Tibial artery (tissue), 4 donors: ENCODE measurements around the gene RBL2.

Source experiments
- DNase-seq, 2 donors: peaks; one replicate each; pipeline ENCODE4 v3.0.0-alpha.2; 2019
- H3K27ac ChIP-seq, 2 donors: fragments of 200-600 bp; sonication (generic) in 1 of 2; 1 replicate in 1 of 2; 2 replicates in 1 of 2; pipeline ENCODE4 v1.5.1; 2018 to 2019; ENCODE audit warnings: mild to moderate bottlenecking in 1 of 2
- H3K27me3 ChIP-seq, 2 donors: fragments of 200-600 bp; sonication (generic) in 1 of 2; one replicate each; pipeline versions ENCODE4 v1.5.1 to v1.6.0; 2016 to 2019
- H3K36me3 ChIP-seq, 3 donors: fragments of 200-600 bp; sonication (generic) in 2 of 3; one replicate each; pipeline ENCODE4 v1.5.1; 2016 to 2019; ENCODE audit warnings: mild to moderate bottlenecking in 2 of 3
- H3K4me1 ChIP-seq, 4 donors: fragments of 200-600 bp; sonication (generic) in 2 of 4; 1 replicate in 3 of 4; 2 replicates in 1 of 4; pipeline ENCODE4 v1.5.1; 2016 to 2019
- H3K4me3 ChIP-seq, 2 donors: fragments of 200-600 bp; sonication (generic) in 1 of 2; 1 replicate in 1 of 2; 2 replicates in 1 of 2; pipeline ENCODE4 v1.5.1; 2018 to 2019; ENCODE audit warnings: mild to moderate bottlenecking in 2 of 2
- H3K9me3 ChIP-seq, 3 donors: fragments of 200-600 bp; sonication (generic) in 1 of 3; one replicate each; pipeline ENCODE4 v1.5.1; 2016 to 2019
- intact Hi-C: fragments of 100-400 bp; cut with DNase I; formaldehyde crosslinking; loops from one replicate; pipeline ENCODE4 v1.15.0; 2023; ENCODE audit warnings: low total_unique reads
- TF ChIP-seq, protein P1 (sequence below), 2 experiments: fragments of 200-600 bp in 1 of 2; fragments of 450-650 bp in 1 of 2; IDR thresholded peaks; one replicate each; pipeline ENCODE4 v1.5.1; 2017 to 2019; ENCODE audit warnings: antibody characterized with exemption in 2 of 2, mild to moderate bottlenecking in 1 of 2, moderate library complexity in 1 of 2

RBL2 gene

DNA sequence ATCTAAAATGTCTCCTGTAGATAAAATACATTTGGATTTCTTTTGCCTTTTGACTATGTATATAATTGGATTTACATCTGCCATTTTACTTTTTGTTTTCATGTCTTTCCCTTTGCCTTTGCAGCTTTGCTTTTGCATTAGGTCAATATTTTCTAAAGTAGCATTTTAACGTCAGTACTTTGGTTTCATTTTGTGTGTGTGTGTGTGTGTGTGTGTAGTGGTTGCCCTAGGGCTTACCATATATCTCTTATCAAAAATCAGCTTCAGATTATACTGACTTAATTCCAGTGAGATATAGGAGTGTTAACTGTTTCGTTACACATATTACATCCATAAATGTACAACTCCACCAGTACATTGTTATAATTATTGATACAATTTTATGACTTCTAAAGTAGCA, 42.6 kb downstream of the RBL2 start:
- TF ChIP-seq, protein P1, sequence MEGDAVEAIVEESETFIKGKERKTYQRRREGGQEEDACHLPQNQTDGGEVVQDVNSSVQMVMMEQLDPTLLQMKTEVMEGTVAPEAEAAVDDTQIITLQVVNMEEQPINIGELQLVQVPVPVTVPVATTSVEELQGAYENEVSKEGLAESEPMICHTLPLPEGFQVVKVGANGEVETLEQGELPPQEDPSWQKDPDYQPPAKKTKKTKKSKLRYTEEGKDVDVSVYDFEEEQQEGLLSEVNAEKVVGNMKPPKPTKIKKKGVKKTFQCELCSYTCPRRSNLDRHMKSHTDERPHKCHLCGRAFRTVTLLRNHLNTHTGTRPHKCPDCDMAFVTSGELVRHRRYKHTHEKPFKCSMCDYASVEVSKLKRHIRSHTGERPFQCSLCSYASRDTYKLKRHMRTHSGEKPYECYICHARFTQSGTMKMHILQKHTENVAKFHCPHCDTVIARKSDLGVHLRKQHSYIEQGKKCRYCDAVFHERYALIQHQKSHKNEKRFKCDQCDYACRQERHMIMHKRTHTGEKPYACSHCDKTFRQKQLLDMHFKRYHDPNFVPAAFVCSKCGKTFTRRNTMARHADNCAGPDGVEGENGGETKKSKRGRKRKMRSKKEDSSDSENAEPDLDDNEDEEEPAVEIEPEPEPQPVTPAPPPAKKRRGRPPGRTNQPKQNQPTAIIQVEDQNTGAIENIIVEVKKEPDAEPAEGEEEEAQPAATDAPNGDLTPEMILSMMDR (IDR thresholded peaks at IDR 0.05): no peak
- H3K27me3 ChIP-seq: no peaks in the 10 kb centered on the region
- H3K4me3 ChIP-seq: no peak overlapping the region
- H3K9me3 ChIP-seq: no peaks in the 10 kb centered on the region
- H3K4me1 ChIP-seq: no peaks in the 10 kb centered on the region
- H3K36me3 ChIP-seq: peaks cover 65 to 76% (median 65%) of the 10 kb centered on the region in 3 donors
- DNase-seq: no peak
- no peak overlapping the region for H3K27ac ChIP-seq
- intact Hi-C loops: no loop called here

DNA sequence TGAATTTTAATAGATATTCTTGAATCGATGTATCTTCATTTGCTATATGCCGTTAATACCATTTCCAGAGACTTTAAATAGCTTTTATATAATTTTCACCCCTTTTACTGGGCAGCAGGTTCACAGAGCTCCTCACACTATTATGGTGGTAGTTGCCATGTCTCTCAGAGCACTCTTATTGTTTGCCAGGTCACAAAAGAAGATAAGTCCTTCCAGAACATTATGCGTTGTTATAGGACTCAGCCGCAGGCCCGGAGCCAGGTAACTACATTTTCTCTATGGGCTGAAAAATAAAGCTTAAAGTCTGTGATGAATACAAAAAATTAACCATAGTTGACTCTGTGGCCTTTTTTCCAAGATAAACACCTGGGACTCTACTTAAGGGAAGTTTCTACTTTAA, 44.7 kb downstream of the RBL2 start:
- H3K4me1 ChIP-seq: no peaks in the 10 kb centered on the region
- H3K27ac ChIP-seq: no peak overlapping the region
- no peak for DNase-seq
- peaks cover 68 to 76% (median 69%) of the 10 kb centered on the region in 3 donors for H3K36me3 ChIP-seq
- H3K4me3 ChIP-seq: no peak overlapping the region
- no peaks in the 10 kb centered on the region for H3K27me3 ChIP-seq
- intact Hi-C loops: no loop called here
- TF ChIP-seq, protein P1 (IDR thresholded peaks at IDR 0.05): no peak
- H3K9me3 ChIP-seq: no peaks in the 10 kb centered on the region

DNA sequence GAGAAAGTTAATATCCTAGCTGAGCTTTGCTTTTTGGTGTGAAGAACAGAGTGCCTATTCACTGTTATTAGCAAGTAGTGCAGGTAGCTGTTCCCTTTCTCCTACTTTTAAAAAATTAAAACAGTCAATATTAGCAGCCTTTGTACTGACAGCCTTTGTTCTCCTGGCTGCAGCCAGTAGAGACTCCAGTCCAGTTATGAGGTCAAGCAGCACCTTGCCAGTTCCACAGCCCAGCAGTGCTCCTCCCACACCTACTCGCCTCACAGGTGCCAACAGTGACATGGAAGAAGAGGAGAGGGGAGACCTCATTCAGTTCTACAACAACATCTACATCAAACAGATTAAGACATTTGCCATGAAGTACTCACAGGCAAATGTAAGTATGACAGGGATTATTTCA, 46.1 kb downstream of the RBL2 start:
- H3K9me3 ChIP-seq: no peaks in the 10 kb centered on the region
- no peak overlapping the region for H3K27ac ChIP-seq
- no peak overlapping the region for H3K4me3 ChIP-seq
- H3K4me1 ChIP-seq: no peaks in the 10 kb centered on the region
- peaks cover 72 to 78% (median 76%) of the 10 kb centered on the region in 3 donors for H3K36me3 ChIP-seq
- intact Hi-C loops: no loop called here
- DNase-seq: no peak
- TF ChIP-seq, protein P1 (IDR thresholded peaks at IDR 0.05): no peak
- H3K27me3 ChIP-seq: no peaks in the 10 kb centered on the region

DNA sequence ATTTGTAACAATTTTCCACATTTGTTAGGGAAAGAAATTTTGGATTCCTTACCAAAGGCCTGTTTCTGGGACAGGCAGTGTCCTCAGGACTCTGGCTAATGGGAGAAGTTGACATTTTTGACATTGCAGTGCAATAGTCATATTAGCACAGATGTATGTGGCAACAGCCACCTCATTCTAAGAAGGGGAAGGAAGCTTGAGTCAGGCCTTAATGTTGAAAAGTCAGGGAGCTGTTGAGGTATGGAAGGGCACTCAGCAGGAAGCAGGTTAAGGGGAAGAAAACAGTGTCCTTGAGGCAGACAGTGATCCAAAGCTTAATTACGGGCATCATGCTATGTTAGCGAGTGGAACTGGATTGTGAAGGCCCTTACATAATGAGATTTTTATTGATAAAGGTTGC, 47.9 kb downstream of the RBL2 start:
- no peak for DNase-seq
- TF ChIP-seq, protein P1 (IDR thresholded peaks at IDR 0.05): no peak
- Histone ChIP-seq H3K27ac (no peak overlapping the region), H3K36me3 (peaks cover 83 to 92% (median 91%) of the 10 kb centered on the region in 3 donors), H3K27me3 (no peaks in the 10 kb centered on the region), H3K4me3 (no peak overlapping the region), H3K4me1 (no peaks in the 10 kb centered on the region), H3K9me3 (peaks cover 0 to 4% (median 0%) of the 10 kb centered on the region in 3 donors)
- intact Hi-C loops: no loop called here

DNA sequence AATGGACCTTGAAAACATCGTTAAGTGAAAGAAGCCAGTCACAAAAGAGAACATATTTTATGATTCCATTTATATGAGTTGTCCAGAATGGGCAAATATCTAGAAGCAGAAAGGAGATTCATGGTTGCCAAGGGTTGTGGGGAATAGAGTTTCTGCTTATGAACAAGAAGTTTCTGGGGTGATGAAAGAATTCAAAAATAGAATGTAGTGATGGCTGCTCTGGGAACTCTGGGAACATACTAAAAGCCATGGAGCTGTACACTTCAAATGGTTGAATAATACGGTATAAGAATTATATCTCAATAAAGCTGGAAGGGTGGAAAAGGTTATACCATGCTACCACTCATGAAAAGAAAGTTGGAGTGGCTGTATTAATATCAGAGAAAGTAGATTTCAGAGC, 50.3 kb downstream of the RBL2 start:
- intact Hi-C loops: no loop called here
- no peak for DNase-seq
- Histone ChIP-seq H3K4me3 (no peak overlapping the region), H3K27me3 (no peaks in the 10 kb centered on the region), H3K36me3 (peaks cover 77 to 92% (median 80%) of the 10 kb centered on the region in 3 donors), H3K9me3 (peaks cover 0 to 4% (median 0%) of the 10 kb centered on the region in 3 donors), H3K4me1 (no peaks in the 10 kb centered on the region), H3K27ac (no peak overlapping the region)
- TF ChIP-seq, protein P1 (IDR thresholded peaks at IDR 0.05): no peak

DNA sequence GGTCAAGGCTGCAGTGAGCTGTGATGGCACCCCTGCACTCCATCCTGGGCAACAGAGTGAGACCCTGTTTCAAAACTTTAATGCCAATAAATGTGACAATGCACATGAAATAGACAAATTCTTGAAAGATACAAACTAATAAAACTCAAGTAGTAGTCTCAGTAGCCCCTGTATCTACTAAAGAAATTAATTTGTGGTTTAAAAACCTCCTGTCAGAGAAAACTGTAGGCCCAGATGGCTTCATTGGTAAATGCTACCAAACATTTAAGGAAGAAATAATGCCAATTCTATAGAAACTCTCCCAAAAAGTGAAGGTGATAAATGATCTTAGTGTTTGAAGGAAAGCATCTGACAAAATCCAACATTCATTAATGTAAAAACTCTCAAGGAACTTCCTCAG, 52.0 kb downstream of the RBL2 start:
- Histone ChIP-seq H3K4me1 (no peaks in the 10 kb centered on the region), H3K27me3 (no peaks in the 10 kb centered on the region), H3K9me3 (peaks cover 0 to 4% (median 0%) of the 10 kb centered on the region in 3 donors), H3K4me3 (no peak overlapping the region), H3K36me3 (peaks cover 76 to 92% (median 78%) of the 10 kb centered on the region in 3 donors), H3K27ac (no peak overlapping the region)
- TF ChIP-seq, protein P1 (IDR thresholded peaks at IDR 0.05): no peak
- no peak for DNase-seq
- intact Hi-C loops: no loop called here
